Right lobe of liver (tissue), 4 donors: ENCODE measurements around the gene PRH2.

ENCODE experiments used
- POLR2A ChIP-seq: fragments of 450-650 bp; IDR thresholded peaks from one replicate; pipeline ENCODE4 v1.6.1; 2017; ENCODE audit warnings: antibody characterized with exemption, mild to moderate bottlenecking
- TF ChIP-seq, protein P1 (sequence below), 4 donors: fragments of 200-600 bp in 3 of 4; fragments of 450-650 bp in 1 of 4; IDR thresholded peaks; one replicate each; pipeline versions ENCODE4 v1.5.1 to v1.8.0; 2016 to 2022; ENCODE audit warnings: antibody characterized with exemption in 4 of 4, mild to moderate bottlenecking in 2 of 4
- donor health status: DM: no; HTN: no; CAD: no.
- donor health status: DM: no; HTN: no; CAD: no.
- donor health status: DM: no; HTN: yes; CAD: no.

DNA sequence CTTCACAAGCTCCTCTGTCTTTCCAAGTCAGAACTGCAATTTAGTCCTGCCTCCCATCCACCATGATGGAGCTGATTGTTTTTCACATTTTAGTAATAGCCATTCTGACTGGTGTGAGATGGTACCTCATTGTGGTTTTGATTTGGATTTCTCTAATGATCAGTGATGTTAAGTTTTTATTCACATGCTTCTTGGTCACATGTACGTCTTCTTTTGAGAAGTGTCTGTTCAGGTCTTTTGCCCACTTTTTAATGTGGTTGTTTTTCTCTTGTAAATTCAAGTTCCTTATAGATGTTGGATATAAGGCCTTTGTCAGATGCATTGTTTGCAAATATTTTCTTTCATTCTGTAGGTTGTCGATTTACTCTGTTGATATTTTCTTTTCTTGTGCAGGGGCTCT lies 14.1 kb downstream of the PRH2 start:
- TF ChIP-seq, protein P1, sequence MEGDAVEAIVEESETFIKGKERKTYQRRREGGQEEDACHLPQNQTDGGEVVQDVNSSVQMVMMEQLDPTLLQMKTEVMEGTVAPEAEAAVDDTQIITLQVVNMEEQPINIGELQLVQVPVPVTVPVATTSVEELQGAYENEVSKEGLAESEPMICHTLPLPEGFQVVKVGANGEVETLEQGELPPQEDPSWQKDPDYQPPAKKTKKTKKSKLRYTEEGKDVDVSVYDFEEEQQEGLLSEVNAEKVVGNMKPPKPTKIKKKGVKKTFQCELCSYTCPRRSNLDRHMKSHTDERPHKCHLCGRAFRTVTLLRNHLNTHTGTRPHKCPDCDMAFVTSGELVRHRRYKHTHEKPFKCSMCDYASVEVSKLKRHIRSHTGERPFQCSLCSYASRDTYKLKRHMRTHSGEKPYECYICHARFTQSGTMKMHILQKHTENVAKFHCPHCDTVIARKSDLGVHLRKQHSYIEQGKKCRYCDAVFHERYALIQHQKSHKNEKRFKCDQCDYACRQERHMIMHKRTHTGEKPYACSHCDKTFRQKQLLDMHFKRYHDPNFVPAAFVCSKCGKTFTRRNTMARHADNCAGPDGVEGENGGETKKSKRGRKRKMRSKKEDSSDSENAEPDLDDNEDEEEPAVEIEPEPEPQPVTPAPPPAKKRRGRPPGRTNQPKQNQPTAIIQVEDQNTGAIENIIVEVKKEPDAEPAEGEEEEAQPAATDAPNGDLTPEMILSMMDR (IDR thresholded peaks at IDR 0.05): no peak
- no peak for TF ChIP-seq POLR2A
